Measurements from ENCODE around the gene MYH14. TPM values are rescaled to one million over a fixed set of nuclear protein-coding genes. Genes with fewer than 3 reads are reported as not detected.

MYH14 gene
- total and polyA plus RNA-seq, 2 of the 13 experiments (the other 11 are each of a cell fraction or from before 2014, with no cell fraction given), result 5.5 to 5.8 TPM

DNA sequence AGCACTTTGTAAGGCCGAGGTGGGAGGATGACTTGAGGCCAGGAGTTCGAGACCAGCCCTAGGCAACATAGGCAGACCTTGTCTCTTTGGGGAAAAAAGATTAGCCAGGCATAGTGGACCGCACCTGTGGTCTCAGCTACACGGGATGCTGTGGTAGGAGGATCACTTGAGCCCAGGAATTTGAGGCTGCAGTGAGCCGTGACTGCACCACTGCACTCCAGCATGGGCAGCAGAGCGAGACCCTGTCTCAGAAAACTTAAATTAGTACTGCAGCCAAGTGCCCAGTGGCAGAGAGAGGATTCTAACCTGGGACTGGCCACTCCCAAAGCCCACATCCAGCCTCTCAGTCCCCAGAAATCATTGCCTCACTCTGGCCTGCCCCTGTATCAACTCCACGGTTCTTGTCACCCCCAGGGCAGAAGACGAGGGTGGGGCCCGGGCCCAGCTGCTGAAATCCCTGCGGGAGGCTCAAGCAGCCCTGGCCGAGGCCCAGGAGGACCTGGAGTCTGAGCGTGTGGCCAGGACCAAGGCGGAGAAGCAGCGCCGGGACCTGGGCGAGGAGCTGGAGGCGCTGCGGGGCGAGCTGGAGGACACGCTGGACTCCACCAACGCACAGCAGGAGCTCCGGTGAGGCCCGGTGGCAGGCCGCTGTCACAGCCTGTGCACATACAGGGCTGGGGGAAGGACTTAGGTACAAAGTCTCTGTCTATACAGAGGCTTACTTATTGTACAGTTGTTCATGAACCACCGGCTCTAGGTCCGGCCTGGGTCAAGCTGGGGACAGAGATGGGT is 72.4 kb downstream of the MYH14 start (continued):
- TF ChIP-seq, protein P1, sequence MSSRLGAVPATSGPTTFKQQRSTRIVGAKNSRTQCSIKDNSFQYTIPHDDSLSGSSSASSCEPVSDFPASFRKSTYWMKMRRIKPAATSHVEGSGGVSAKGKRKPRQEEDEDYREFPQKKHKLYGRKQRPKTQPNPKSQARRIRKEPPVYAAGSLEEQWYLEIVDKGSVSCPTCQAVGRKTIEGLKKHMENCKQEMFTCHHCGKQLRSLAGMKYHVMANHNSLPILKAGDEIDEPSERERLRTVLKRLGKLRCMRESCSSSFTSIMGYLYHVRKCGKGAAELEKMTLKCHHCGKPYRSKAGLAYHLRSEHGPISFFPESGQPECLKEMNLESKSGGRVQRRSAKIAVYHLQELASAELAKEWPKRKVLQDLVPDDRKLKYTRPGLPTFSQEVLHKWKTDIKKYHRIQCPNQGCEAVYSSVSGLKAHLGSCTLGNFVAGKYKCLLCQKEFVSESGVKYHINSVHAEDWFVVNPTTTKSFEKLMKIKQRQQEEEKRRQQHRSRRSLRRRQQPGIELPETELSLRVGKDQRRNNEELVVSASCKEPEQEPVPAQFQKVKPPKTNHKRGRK (CRISPR knock-in tag; IDR thresholded peaks at IDR 0.05), result no peak
- TF ChIP-seq, protein P2, sequence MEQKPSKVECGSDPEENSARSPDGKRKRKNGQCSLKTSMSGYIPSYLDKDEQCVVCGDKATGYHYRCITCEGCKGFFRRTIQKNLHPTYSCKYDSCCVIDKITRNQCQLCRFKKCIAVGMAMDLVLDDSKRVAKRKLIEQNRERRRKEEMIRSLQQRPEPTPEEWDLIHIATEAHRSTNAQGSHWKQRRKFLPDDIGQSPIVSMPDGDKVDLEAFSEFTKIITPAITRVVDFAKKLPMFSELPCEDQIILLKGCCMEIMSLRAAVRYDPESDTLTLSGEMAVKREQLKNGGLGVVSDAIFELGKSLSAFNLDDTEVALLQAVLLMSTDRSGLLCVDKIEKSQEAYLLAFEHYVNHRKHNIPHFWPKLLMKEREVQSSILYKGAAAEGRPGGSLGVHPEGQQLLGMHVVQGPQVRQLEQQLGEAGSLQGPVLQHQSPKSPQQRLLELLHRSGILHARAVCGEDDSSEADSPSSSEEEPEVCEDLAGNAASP (CRISPR knock-in tag; IDR thresholded peaks at IDR 0.05; ENCODE audit: borderline replicate concordance), result peak; percentile 78; the same call in 1 of the 2 replicates
- TF ChIP-seq ZNF547 (CRISPR knock-in tag; IDR thresholded peaks at IDR 0.05) (0 out of 2 replicates have a peak, but pooled peaks have one; percentile 24), POGZ (CRISPR knock-in tag; IDR thresholded peaks at IDR 0.05) (no peak), PRMT3 (CRISPR knock-in tag; IDR thresholded peaks at IDR 0.05; ENCODE audit: borderline replicate concordance, low read depth) (no peak), RXRB (CRISPR knock-in tag; IDR thresholded peaks at IDR 0.05; ENCODE audit: borderline replicate concordance) (peak; percentile 85), KLF16 (CRISPR knock-in tag; IDR thresholded peaks at IDR 0.05) (no peak), NFIB (CRISPR knock-in tag; IDR thresholded peaks at IDR 0.05; ENCODE audit: borderline replicate concordance) (no peak), ZSCAN29 (CRISPR knock-in tag; conservative IDR thresholded peaks at IDR 0.05) (no peak), JDP2 (CRISPR knock-in tag; IDR thresholded peaks at IDR 0.05; ENCODE audit: borderline replicate concordance) (no peak), ATF7-NPFF (CRISPR knock-in tag; IDR thresholded peaks at IDR 0.05; ENCODE audit: low read depth) (no peak), ZNF333 (CRISPR knock-in tag; IDR thresholded peaks at IDR 0.05; ENCODE audit: borderline replicate concordance) (no peak), RBM39 (IDR thresholded peaks at IDR 0.05; ENCODE audit: low read depth, low read length, poor library complexity, severe bottlenecking) (peak; percentile 26), KMT2B (CRISPR knock-in tag; IDR thresholded peaks at IDR 0.05) (no peak), ZNF264 (CRISPR knock-in tag; IDR thresholded peaks at IDR 0.05) (peak; percentile 83), SALL1 (CRISPR knock-in tag; IDR thresholded peaks at IDR 0.05) (peak; percentile 70)
- TF ChIP-seq, protein P3, sequence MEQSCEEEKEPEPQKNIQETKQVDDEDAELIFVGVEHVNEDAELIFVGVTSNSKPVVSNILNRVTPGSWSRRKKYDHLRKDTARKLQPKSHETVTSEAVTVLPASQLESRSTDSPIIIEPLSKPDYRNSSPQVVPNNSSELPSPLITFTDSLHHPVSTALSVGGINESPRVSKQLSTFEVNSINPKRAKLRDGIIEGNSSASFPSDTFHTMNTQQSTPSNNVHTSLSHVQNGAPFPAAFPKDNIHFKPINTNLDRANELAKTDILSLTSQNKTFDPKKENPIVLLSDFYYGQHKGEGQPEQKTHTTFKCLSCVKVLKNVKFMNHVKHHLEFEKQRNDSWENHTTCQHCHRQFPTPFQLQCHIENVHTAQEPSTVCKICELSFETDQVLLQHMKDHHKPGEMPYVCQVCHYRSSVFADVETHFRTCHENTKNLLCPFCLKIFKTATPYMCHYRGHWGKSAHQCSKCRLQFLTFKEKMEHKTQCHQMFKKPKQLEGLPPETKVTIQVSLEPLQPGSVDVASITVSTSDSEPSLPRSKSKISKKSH (CRISPR knock-in tag; IDR thresholded peaks at IDR 0.05; ENCODE audit: borderline replicate concordance), result no peak
- TF ChIP-seq, protein P4, sequence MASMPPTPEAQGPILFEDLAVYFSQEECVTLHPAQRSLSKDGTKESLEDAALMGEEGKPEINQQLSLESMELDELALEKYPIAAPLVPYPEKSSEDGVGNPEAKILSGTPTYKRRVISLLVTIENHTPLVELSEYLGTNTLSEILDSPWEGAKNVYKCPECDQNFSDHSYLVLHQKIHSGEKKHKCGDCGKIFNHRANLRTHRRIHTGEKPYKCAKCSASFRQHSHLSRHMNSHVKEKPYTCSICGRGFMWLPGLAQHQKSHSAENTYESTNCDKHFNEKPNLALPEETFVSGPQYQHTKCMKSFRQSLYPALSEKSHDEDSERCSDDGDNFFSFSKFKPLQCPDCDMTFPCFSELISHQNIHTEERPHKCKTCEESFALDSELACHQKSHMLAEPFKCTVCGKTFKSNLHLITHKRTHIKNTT (CRISPR knock-in tag; IDR thresholded peaks at IDR 0.05), result no peak
- TF ChIP-seq, protein P5, sequence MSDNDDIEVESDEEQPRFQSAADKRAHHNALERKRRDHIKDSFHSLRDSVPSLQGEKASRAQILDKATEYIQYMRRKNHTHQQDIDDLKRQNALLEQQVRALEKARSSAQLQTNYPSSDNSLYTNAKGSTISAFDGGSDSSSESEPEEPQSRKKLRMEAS (IDR thresholded peaks at IDR 0.05), result peak; percentile 79
- TF ChIP-seq, protein P6, sequence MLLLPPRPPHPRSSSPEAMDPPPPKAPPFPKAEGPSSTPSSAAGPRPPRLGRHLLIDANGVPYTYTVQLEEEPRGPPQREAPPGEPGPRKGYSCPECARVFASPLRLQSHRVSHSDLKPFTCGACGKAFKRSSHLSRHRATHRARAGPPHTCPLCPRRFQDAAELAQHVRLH (CRISPR knock-in tag; IDR thresholded peaks at IDR 0.05; ENCODE audit: borderline replicate concordance, low read depth), result no peak
- TF ChIP-seq, protein P7, sequence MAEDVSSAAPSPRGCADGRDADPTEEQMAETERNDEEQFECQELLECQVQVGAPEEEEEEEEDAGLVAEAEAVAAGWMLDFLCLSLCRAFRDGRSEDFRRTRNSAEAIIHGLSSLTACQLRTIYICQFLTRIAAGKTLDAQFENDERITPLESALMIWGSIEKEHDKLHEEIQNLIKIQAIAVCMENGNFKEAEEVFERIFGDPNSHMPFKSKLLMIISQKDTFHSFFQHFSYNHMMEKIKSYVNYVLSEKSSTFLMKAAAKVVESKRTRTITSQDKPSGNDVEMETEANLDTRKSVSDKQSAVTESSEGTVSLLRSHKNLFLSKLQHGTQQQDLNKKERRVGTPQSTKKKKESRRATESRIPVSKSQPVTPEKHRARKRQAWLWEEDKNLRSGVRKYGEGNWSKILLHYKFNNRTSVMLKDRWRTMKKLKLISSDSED (CRISPR knock-in tag; IDR thresholded peaks at IDR 0.05), result no peak
